Stimulated activated CD8-positive, alpha-beta memory T cell treated with anti-CD3 and anti-CD28 coated beads, Interleukin-12 subunit alpha, Interleukin-12 subunit beta, amount 100 ng/mL, for 4 hours (primary cell): Measurements from ENCODE around the gene ATP1A1.
A peak's percentile ranks its signal among the peaks of the same experiment; 100 is the strongest.

Source experiments
- DNase-seq: peaks from one replicate; pipeline ENCODE4 v3.0.0-alpha.2; 2020; ENCODE audit warnings: low read depth

Gene ATP1A1

DNA sequence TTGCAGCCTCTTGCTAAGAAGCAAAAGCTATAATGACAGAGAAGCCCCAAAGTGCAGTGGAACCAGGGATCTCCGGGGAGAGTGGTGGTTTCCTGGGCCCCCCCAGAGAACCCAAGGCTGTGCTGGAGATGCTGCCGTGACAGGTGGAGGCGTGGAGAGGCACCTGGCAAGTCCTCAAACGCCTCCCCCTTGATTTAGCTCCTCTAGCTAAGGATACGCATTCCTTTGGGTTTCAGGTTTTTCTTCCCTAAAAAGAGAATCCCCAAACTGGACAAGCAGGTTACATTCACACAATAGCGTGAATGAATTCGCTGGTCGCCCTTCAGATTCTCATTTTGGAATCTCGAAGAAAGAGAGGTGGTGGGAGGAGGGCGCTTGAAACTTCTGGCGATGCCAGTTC is 853 bp upstream of the ATP1A1 start:
- DNase-seq = no peak

DNA sequence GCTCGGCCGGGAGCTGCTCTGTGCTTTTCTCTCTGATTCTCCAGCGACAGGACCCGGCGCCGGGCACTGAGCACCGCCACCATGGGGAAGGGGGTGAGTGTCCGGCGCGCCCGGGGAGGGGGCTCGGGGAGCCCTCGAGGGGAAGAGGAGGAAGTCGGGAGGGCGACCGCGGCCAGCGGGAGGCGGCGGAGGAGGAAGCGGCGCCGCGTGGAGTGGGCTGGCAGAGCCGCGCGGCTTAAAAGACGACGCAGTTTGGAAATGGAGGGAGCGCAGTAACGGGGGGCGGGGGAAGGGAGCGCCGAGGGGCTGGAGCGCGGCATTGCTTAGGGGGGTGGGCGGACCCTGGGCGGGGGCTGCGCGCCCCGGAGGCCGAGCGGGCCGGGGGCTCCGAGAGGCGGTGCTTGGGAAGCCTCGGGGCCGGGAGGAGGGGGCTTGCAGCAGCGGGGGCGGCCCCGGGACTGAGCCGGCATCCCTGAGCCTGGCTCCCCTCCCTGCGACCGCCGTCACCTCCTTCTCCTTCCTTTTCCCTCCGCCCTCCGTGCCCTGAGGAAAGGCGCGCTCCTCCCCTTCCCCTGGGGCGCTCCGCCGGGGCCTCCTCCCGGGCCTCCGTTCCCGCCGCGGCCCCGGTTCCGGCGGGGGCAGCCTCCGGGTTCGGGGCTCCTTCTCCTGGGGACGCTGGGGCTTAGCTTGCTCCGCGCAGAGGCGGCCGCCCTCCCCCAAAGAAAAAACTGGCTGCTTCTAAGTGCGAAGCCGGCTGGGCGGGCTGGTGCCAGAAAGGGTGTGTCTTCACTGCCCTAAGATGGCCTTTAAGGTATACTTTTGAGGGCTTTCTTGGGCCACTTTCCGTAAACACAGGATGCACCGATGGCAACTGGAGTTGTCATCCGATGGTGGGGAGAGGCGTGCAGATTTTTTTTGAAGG is 648 bp downstream of the ATP1A1 start:
- DNase-seq = peak; percentile 38

- no peak for DNase-seq
Measured at GRCh38 chr1:116374353-116375147, 1.5 kb downstream of the ATP1A1 start.

DNA sequence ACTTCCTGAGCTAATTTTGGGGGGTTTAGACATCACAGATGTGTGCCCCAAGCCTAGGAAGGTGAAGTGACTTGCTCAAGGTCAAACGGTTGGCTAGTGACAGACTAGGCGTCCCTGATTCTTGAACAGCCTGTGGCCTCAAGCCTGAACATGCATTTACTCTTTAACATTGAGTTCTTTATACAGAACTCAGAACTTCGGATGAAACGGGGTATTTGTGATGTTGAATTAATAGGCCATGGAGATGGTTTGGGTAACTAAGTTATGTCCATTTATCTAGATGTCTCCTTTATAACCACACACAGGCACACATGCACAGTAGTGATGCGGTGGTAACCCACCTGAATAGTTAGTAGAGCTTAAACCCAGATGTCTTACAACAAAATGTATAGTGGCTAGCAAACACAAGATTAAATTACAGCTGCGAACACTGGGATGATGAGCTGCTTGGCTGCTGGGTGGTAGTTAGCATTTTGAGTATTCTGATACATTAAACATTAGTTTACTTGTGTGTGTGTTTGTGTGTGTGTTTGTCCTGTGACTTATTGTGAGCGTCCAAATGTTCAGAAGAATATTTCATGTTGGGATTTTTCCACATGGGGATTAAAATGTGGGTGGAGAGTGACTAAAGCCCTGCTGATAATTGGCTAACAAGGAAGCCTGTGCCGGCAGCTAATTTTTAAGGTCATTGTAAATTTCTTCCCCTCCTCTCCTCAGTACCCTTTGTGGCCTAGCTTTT is 2.3 kb downstream of the ATP1A1 start:
- no peak for DNase-seq

DNA sequence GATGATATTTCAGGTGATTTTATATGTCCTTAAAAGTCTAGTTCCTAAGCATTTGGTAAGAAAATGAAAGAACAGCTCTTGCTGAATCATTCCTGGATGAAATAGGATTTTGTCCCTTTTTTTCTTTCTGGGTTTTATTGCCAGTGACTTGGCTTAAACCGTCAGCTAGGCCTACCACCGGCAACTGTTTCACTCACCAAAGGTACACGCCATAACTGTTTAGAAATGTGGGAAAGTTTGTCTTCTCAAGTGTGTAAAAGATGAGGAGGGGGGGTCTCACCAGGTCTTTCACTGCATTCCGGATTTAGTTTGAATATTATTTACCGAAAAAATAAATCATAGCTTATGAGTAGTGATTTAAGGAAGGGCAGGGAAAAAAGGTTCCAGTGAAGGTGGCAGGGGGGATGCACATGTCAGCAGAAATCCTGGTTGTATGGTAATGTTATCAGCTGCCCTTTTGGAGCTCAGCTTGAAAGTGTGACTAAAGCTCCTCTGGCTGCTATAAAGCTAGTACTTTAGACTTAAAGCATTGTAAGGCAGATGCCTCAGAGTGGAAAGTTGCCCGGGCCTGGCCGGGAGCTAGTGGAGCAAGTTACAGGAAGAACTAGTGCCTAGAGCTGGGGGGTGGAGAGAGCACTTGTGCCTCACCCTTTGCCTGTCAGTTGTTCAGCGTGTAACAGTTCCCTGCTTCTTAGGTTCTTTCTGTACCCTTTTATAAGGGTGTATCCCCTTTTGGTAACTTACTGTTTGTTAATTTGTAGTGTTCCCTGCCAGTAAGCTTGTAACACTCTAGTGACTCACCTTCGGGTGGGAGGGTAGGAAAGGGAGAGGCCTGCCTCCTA is 3.1 kb downstream of the ATP1A1 start:
- DNase-seq = no peak

- DNase-seq = no peak
Measured at GRCh38 chr1:116376729-116377086, 3.7 kb downstream of the ATP1A1 start.

GRCh38 chr1:116377541-116378529 is 4.8 kb downstream of the ATP1A1 start:
- no peak for DNase-seq

GRCh38 chr1:116379057-116379630 is 6.1 kb downstream of the ATP1A1 start:
- DNase-seq = no peak

DNA sequence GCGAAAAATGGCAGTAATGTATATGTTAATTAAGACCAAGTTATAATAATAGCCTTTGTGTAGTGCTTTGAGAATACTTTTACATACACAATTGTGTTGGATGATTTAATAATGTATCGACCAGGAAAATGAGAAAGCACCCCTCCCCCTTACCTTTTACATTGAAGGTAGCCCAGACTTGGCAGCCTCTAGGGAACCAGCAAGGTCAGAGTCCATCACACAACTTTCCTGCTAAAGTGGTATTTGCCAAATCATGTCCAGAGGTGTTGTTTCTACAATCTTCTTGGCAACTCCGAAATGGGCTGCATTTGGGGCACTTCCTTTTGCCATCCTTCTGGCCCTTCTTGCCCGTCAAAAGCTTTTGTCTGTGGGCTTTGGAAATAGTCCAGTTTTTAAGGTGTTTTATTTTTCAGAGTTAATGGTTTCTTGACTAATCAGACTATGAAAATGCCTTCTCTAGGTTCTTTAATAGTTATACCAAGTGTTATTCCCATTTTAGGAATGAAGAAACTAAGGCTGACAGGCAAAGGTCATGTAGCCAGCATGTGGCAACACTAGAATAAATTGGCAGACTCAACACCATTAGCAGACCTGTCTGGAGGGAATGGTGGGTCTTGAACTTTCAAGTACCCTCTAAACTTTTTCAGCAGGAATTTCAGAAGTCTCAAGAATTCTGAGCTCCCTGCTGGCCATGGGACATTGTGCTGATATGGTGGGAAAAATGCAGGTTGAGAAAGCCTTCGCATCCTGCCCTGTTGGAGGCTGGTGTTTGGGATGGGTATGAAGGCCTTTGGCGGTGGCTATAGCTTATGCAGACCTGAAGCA is 6.8 kb downstream of the ATP1A1 start:
- DNase-seq = no peak

DNA sequence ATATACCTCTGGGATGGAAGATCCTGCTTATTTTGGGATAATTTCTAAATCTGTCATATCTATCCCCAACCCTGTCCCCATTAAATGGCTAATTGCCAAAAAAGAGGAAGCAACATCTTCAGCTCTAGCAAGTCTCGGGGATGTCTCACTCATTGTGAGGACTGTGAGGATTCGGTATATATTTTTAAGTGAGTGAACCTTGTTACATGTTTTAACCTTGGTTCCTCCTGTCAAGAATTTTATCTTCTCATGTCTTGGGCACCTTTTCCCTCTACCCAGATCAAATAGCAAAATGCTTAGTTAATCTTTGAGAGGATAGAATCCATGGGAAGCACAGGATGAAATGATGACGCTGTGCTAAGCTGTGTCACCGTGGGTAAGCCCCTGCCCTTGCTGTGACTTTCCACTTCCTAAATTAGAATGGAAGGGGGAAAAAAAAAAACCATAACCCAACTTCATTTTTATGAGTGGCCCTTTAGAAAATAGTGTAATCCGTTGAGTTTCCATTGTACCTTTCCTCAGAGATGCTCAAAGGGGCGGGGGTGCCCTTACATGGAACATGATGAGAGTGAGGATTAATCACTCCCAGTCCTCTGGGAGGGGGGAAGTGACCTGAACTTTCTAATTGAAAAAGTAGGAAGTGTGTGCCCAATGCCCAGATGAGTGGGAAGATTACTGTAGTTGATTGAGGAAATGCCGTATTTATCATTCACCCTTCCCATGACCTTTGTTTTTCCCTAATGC is 7.6 kb downstream of the ATP1A1 start:
- no peak for DNase-seq

- no peak for DNase-seq
Measured at GRCh38 chr1:116382321-116382720, 9.3 kb downstream of the ATP1A1 start.

GRCh38 chr1:116382857-116383483 is 9.9 kb downstream of the ATP1A1 start:
- no peak for DNase-seq

DNA sequence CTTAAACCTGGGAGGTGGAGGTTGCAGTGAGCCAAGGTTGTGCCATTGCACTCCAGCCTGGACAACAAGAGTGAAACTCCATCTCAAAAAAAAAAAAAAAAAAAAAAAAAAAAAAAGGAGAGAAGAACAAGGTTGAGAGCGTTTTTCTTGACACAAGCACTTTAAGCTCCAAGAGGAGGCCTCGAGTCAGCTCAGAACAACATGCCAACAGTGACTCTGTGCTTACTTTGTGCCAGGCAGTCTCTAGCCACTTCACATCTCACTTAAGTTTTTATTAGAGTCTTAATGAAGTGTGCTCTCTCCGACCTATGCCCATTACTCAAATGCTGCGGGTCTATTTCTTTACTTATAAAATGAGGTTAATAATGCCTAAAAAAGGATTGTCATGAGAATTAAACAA is 13.0 kb downstream of the ATP1A1 start:
- DNase-seq = no peak

- DNase-seq = no peak
Measured at GRCh38 chr1:116387551-116387950, 14.5 kb downstream of the ATP1A1 start.

DNA sequence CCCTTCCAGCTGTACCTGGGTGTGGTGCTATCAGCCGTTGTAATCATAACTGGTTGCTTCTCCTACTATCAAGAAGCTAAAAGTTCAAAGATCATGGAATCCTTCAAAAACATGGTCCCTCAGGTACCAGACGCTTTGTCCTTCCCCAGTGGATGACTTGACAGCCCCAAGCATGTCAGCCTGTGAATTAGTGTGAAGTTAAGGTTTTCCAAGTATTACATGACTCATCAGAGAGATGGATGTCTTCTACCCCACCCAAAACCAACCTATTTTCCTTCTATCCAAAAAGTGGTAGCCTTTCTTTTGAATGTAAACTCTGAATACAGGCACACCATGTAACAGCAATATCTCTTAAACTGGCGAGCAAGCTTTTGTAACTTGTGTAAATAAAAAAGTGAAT is 15.1 kb downstream of the ATP1A1 start:
- no peak for DNase-seq

GRCh38 chr1:116389013-116389412 is 16.0 kb downstream of the ATP1A1 start:
- DNase-seq = no peak

DNA sequence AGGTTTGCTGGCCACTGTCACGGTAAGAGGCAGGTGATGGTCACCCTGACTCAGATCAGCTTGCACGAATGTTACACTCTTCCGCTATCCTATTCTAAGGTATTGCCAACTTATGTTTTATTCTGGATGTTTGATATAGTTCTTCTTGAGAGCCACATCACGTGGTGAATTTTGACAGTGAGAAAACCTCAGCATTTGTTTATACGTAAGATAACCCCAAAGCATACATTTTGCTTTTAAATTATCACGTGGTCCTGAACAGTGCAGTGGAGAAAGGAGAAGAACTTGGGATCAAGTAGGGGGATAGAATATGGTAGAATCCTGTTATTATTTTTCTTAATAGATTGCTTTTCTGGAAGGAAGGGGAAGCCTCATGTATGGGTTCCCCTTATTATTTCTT is 16.6 kb downstream of the ATP1A1 start:
- no peak for DNase-seq

- no peak for DNase-seq
Measured at GRCh38 chr1:116390195-116390594, 17.2 kb downstream of the ATP1A1 start.
